ENCODE data around the gene MDM2.

Gene MDM2

GRCh38 chr12:68821357-68822188 lies 13.6 kb downstream of the MDM2 start:
- TF ChIP-seq GATA1 (IDR thresholded peaks at IDR 0.05; ENCODE audit: low read depth, low read length): no peak
- TF ChIP-seq POLR2A (IDR thresholded peaks at IDR 0.05; ENCODE audit: low read length): no peak
- no peak for DNase-seq

- DNase-seq: no peak
- no peak for TF ChIP-seq GATA1 (IDR thresholded peaks at IDR 0.05; ENCODE audit: low read depth, low read length)
- TF ChIP-seq POLR2A (IDR thresholded peaks at IDR 0.05; ENCODE audit: low read length): no peak
Observed at GRCh38 chr12:68823696-68824095, 15.7 kb downstream of the MDM2 start.

- TF ChIP-seq GATA1 (IDR thresholded peaks at IDR 0.05; ENCODE audit: low read depth, low read length): no peak
- TF ChIP-seq POLR2A (IDR thresholded peaks at IDR 0.05; ENCODE audit: low read length): no peak
- no peak for DNase-seq
Observed at GRCh38 chr12:68824131-68824530, 16.2 kb downstream of the MDM2 start.

GRCh38 chr12:68824597-68825250 lies 16.7 kb downstream of the MDM2 start:
- no peak for DNase-seq
- TF ChIP-seq POLR2A (IDR thresholded peaks at IDR 0.05; ENCODE audit: low read length) (no peak), GATA1 (IDR thresholded peaks at IDR 0.05; ENCODE audit: low read depth, low read length) (no peak)

GRCh38 chr12:68825569-68826217 lies 17.7 kb downstream of the MDM2 start:
- TF ChIP-seq POLR2A (IDR thresholded peaks at IDR 0.05; ENCODE audit: low read length): no peak
- no peak for TF ChIP-seq GATA1 (IDR thresholded peaks at IDR 0.05; ENCODE audit: low read depth, low read length)
- no peak for DNase-seq

GRCh38 chr12:68827895-68828671 lies 20.1 kb downstream of the MDM2 start:
- DNase-seq: no peak
- TF ChIP-seq GATA1 (IDR thresholded peaks at IDR 0.05; ENCODE audit: low read depth, low read length) (no peak), POLR2A (IDR thresholded peaks at IDR 0.05; ENCODE audit: low read length) (no peak)

GRCh38 chr12:68828672-68829068 lies 20.7 kb downstream of the MDM2 start:
- no peak for TF ChIP-seq GATA1 (IDR thresholded peaks at IDR 0.05; ENCODE audit: low read depth, low read length)
- TF ChIP-seq POLR2A (IDR thresholded peaks at IDR 0.05; ENCODE audit: low read length): no peak
- no peak for DNase-seq

- peak in 1 of 2 experiments; percentile 18 for DNase-seq
- no peak for TF ChIP-seq POLR2A (IDR thresholded peaks at IDR 0.05; ENCODE audit: low read length)
- no peak for TF ChIP-seq GATA1 (IDR thresholded peaks at IDR 0.05; ENCODE audit: low read depth, low read length)
Observed at GRCh38 chr12:68831272-68831671, 23.3 kb downstream of the MDM2 start.

- TF ChIP-seq POLR2A (IDR thresholded peaks at IDR 0.05; ENCODE audit: low read length) (no peak), GATA1 (IDR thresholded peaks at IDR 0.05; ENCODE audit: low read depth, low read length) (no peak)
Observed at GRCh38 chr12:68831751-68832503, 23.9 kb downstream of the MDM2 start.

GRCh38 chr12:68832504-68832867 lies 24.5 kb downstream of the MDM2 start:
- TF ChIP-seq POLR2A (IDR thresholded peaks at IDR 0.05; ENCODE audit: low read length) (no peak), GATA1 (IDR thresholded peaks at IDR 0.05; ENCODE audit: low read depth, low read length) (no peak)
- DNase-seq: no peak

More at GRCh38 chr12:68831751-68832503, 23.9 kb downstream of the MDM2 start:
- DNase-seq: no peak

GRCh38 chr12:68833508-68833907 lies 25.5 kb downstream of the MDM2 start:
- DNase-seq: no peak

GRCh38 chr12:68835333-68835908 lies 27.4 kb downstream of the MDM2 start:
- DNase-seq: no peak
- TF ChIP-seq POLR2A (IDR thresholded peaks at IDR 0.05; ENCODE audit: low read length) (no peak), GATA1 (IDR thresholded peaks at IDR 0.05; ENCODE audit: low read depth, low read length) (no peak)

More at GRCh38 chr12:68833508-68833907, 25.5 kb downstream of the MDM2 start:
- no peak for TF ChIP-seq POLR2A (IDR thresholded peaks at IDR 0.05; ENCODE audit: low read length)
- TF ChIP-seq GATA1 (IDR thresholded peaks at IDR 0.05; ENCODE audit: low read depth, low read length): no peak

- no peak for TF ChIP-seq GATA1 (IDR thresholded peaks at IDR 0.05; ENCODE audit: low read depth, low read length)
- no peak for TF ChIP-seq POLR2A (IDR thresholded peaks at IDR 0.05; ENCODE audit: low read length)
- no peak for DNase-seq
Observed at GRCh38 chr12:68837215-68837614, 29.2 kb downstream of the MDM2 start.

Measured in erythroblast (primary cell).